ENCODE results near the gene AGT. TPM values are rescaled to one million over a fixed set of nuclear protein-coding genes. Genes with fewer than 3 reads are reported as not detected.

Gene AGT
- total and polyA plus RNA-seq, 2 experiments from 2014 or later = 0.11 TPM; not detected in 1

GRCh38 chr1:230681599-230681998, 32.3 kb downstream of the AGT start (continued):
- TF ChIP-seq, protein P1, sequence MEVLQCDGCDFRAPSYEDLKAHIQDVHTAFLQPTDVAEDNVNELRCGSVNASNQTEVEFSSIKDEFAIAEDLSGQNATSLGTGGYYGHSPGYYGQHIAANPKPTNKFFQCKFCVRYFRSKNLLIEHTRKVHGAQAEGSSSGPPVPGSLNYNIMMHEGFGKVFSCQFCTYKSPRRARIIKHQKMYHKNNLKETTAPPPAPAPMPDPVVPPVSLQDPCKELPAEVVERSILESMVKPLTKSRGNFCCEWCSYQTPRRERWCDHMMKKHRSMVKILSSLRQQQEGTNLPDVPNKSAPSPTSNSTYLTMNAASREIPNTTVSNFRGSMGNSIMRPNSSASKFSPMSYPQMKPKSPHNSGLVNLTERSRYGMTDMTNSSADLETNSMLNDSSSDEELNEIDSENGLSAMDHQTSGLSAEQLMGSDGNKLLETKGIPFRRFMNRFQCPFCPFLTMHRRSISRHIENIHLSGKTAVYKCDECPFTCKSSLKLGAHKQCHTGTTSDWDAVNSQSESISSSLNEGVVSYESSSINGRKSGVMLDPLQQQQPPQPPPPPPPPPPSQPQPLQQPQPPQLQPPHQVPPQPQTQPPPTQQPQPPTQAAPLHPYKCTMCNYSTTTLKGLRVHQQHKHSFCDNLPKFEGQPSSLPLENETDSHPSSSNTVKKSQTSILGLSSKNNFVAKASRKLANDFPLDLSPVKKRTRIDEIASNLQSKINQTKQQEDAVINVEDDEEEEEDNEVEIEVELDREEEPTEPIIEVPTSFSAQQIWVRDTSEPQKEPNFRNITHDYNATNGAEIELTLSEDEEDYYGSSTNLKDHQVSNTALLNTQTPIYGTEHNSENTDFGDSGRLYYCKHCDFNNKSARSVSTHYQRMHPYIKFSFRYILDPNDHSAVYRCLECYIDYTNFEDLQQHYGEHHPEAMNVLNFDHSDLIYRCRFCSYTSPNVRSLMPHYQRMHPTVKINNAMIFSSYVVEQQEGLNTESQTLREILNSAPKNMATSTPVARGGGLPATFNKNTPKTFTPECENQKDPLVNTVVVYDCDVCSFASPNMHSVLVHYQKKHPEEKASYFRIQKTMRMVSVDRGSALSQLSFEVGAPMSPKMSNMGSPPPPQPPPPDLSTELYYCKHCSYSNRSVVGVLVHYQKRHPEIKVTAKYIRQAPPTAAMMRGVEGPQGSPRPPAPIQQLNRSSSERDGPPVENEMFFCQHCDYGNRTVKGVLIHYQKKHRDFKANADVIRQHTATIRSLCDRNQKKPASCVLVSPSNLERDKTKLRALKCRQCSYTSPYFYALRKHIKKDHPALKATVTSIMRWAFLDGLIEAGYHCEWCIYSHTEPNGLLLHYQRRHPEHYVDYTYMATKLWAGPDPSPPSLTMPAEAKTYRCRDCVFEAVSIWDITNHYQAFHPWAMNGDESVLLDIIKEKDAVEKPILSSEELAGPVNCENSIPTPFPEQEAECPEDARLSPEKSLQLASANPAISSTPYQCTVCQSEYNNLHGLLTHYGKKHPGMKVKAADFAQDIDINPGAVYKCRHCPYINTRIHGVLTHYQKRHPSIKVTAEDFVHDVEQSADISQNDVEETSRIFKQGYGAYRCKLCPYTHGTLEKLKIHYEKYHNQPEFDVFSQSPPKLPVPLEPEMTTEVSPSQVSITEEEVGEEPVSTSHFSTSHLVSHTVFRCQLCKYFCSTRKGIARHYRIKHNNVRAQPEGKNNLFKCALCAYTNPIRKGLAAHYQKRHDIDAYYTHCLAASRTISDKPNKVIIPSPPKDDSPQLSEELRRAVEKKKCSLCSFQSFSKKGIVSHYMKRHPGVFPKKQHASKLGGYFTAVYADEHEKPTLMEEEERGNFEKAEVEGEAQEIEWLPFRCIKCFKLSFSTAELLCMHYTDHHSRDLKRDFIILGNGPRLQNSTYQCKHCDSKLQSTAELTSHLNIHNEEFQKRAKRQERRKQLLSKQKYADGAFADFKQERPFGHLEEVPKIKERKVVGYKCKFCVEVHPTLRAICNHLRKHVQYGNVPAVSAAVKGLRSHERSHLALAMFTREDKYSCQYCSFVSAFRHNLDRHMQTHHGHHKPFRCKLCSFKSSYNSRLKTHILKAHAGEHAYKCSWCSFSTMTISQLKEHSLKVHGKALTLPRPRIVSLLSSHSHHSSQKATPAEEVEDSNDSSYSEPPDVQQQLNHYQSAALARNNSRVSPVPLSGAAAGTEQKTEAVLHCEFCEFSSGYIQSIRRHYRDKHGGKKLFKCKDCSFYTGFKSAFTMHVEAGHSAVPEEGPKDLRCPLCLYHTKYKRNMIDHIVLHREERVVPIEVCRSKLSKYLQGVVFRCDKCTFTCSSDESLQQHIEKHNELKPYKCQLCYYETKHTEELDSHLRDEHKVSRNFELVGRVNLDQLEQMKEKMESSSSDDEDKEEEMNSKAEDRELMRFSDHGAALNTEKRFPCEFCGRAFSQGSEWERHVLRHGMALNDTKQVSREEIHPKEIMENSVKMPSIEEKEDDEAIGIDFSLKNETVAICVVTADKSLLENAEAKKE (CRISPR knock-in tag; IDR thresholded peaks at IDR 0.05) = no peak

DNA sequence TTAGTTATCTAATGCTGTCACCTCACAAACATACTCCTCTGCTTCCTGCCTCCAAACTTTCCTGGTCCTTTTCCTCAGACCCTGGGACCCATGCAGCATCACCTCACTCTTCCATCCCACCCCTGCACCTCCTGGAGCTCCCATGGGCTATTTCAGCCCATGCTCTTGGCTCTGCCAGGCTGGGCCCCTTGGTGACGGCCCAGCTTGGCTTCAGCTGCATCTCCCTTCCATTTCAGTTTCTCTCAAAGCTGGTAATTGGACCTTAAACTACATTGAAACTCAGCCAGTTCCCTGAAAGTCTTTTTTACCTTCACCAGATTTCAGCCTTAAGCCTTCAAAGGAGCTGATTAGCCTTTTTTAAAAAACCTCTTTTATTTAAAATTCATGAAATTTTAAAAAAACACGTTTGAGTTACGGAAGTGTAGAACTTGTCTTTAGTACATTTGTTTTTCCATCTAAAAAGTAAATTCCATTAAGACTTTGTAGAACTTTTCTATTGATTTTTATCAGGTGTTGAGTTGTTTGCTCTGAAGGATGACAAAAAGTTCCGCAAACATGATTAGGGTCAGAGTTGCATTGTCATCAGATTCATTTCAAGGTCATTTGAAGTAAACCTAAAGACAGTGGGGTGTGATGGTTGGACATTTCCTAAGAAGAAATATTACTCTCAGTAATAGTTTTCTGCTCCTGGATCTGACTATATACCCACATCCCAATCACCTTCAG, 33.5 kb downstream of the AGT start:
- ATAC-seq (no peak), DNase-seq (ENCODE audit: low spot score) (no peak)
- Mint-ChIP-seq H3K27ac (no peak overlapping the region), H3K36me3 (ENCODE audit: low read depth) (peaks cover 57% of the 10 kb centered on the region), H3K9me3 (no peaks in the 10 kb centered on the region), H3K4me1 (no peaks in the 10 kb centered on the region), H3K27me3 (ENCODE audit: insufficient read depth, low read depth, poor library complexity) (no peaks in the 10 kb centered on the region), H3K4me3 (no peak overlapping the region)
- Histone ChIP-seq H3K27me3 (ENCODE audit: insufficient read depth) (no peaks in the 10 kb centered on the region), H3K4me2 (no peak overlapping the region), H3K4me1 (ENCODE audit: insufficient read depth) (no peaks in the 10 kb centered on the region), H3K9me2 (ENCODE audit: insufficient read depth) (no peaks in the 10 kb centered on the region), H3K36me3 (ENCODE audit: insufficient read depth) (peaks cover 34% of the 10 kb centered on the region), H3K4me3 (no peak overlapping the region), H3K79me2 (replicated peaks; ENCODE audit: insufficient read depth) (no peaks in the 10 kb centered on the region), H2AFZ (no peak overlapping the region), H3F3A (replicated peaks; ENCODE audit: low read depth) (no peaks in the 10 kb centered on the region), H3K27ac (ENCODE audit: low read depth) (no peak overlapping the region), H4K20me1 (replicated peaks; ENCODE audit: insufficient read depth) (no peaks in the 10 kb centered on the region; the same call in 1 of the 2 replicates)
- no peak for TF ChIP-seq CREB1 (CRISPR knock-in tag; IDR thresholded peaks at IDR 0.05; ENCODE audit: low read depth)

- Mint-ChIP-seq H3K4me3 (no peak overlapping the region), H3K27ac (no peak overlapping the region), H3K4me1 (no peaks in the 10 kb centered on the region), H3K9me3 (no peaks in the 10 kb centered on the region), H3K27me3 (ENCODE audit: insufficient read depth, low read depth, poor library complexity) (no peaks in the 10 kb centered on the region), H3K36me3 (ENCODE audit: low read depth) (peaks cover 54% of the 10 kb centered on the region)
- Histone ChIP-seq H3K79me2 (replicated peaks; ENCODE audit: insufficient read depth) (no peaks in the 10 kb centered on the region), H3F3A (replicated peaks; ENCODE audit: low read depth) (no peaks in the 10 kb centered on the region), H3K36me3 (ENCODE audit: insufficient read depth) (peaks cover 29% of the 10 kb centered on the region), H2AFZ (no peak overlapping the region), H3K4me1 (ENCODE audit: insufficient read depth) (no peaks in the 10 kb centered on the region), H3K4me2 (no peak overlapping the region), H4K20me1 (replicated peaks; ENCODE audit: insufficient read depth) (no peaks in the 10 kb centered on the region), H3K27ac (ENCODE audit: low read depth) (no peak overlapping the region), H3K9me2 (ENCODE audit: insufficient read depth) (no peaks in the 10 kb centered on the region), H3K27me3 (ENCODE audit: insufficient read depth) (no peaks in the 10 kb centered on the region), H3K4me3 (no peak overlapping the region)
- ATAC-seq (no peak), DNase-seq (ENCODE audit: low spot score) (no peak)
- TF ChIP-seq EZH2phosphoT487 (IDR thresholded peaks at IDR 0.05; ENCODE audit: unreplicated experiment) (no peak), CTCF (conservative IDR thresholded peaks at IDR 0.05; ENCODE audit: low read depth in 2 of 2) (no peak), ZNF331 (CRISPR knock-in tag; IDR thresholded peaks at IDR 0.05; ENCODE audit: low read depth) (no peak), JUNB (IDR thresholded peaks at IDR 0.05; ENCODE audit: unreplicated experiment) (no peak), POLR2AphosphoS5 (IDR thresholded peaks at IDR 0.05; ENCODE audit: low read depth) (no peak), ETS1 (IDR thresholded peaks at IDR 0.05) (no peak)
These were observed 34.1 kb downstream of the AGT start for GRCh38 chr1:230679825-230680224.
